GM19025 (cell line): ENCODE results near the gene EIF5A2.
"Not testable (repeated sequence)": the region's sequence is repeated elsewhere in the genome, so short reads cannot be mapped to it uniquely, and the experiment has no call there.

ENCODE experiments used
- ATAC-seq: cut with Tn5 transposase; IDR thresholded peaks from one replicate; pipeline ENCODE4 v1.9.1; 2021; ENCODE audit warnings: mild to moderate bottlenecking, low read depth, moderate library complexity; ENCODE audit not compliant: unreplicated experiment

Gene EIF5A2

DNA sequence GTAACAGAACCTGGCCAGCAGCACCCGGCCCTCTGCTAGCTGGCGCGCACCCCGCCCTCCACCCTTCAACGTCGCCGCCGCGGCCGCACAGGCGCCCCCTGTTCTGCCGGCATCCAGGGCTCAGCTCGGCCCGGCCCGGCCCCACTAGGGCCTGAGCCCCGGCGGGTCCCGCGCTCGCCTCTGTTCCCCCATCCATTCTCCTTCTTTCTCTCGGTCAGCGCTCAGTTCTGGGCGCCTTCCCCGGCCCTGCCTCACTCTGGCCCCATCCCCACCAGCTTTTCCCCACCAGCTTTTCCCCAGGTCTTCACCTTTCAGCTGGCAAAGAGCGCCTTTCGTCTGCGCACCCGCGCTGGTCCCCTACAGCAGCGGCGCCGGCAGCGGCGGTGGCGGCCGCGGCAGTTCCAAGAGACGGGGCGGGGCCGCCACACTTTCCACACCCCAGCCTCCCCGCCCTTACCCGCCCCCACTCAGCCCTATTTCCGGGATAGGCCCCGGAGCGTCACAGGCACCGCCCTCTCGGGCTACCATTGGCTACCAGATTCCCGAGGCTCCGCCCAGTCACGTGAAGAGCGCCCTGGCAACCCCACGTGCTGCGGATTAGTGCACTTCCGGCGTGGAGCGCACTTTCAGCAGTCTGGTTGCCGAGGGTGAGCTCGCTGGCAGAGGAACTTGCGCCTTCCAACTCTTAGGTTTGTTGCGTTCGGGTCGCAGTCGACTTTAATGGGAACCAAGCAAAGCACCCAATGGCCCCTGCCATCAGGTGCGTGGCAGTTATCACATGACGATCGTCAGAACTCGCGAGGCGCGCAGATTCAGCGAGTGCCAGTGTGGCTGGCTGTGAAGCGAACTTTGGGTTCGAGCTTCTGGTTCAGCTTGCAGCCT, at the start of gene EIF5A2:
EIF5A2 (minus strand) TSS at position 403 of the 882 bp plus-strand sequence. CDS start 831 bp downstream, outside the sequence.
- peak; percentile 92 for ATAC-seq

DNA sequence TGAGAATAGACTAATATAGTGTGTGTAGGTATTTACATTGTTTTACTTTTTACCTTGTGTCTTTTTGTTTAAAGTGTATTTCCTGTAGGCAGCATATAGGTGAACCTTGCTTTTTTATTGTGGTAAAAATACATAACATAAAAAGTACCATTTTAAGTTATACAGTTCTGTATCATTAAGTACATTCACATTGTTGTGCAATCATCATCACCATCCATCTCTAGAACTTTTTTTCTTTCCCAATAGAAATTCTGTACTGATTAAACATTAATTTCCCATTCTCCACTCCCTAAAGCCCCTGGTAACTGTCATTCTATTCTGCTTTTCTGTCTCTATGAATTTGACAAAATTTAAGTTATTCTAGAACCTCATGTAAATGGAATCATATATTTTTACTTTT, 48.2 kb upstream of the EIF5A2 start:
- no peak for ATAC-seq

DNA sequence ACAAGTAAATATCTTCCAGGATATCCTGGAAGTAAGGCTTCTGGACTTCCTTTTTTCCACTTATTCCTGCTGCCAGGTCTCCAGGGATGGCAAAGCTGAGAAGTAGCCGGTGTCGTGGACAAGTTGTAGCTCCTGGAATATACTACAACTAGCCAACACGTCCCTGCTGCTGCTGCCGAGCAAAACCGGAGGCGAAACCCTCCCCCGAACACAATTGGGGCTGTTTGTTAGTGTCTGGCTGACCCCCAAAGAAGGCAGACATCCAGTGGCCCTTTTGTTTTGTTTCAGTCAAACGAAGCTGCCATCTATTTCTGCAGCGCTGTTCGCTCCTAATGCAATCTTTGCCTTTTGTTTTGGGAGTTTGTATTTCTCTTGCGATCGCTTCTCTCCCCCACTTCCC, 45.3 kb upstream of the EIF5A2 start:
- no peak for ATAC-seq

DNA sequence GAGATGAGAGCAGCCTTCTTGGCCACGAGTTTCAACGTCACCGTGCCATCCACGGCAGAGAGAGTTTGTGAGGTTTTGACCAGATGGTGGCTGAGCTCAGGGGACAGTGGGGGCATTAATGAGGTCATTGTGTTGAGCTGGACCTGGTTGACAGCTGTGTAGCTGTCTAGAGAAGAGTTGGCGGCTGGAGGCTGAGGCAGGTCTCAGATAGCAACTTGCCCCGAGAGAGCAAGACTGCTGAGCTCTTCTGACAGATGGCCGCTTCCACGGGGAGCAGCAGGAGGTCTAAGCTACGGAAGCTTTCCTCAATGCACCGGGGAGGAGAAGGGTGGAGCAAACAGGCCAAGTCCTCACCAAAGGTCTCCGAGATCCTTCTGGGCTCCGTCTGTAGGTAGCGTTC, 44.8 kb upstream of the EIF5A2 start:
- ATAC-seq, result no peak

DNA sequence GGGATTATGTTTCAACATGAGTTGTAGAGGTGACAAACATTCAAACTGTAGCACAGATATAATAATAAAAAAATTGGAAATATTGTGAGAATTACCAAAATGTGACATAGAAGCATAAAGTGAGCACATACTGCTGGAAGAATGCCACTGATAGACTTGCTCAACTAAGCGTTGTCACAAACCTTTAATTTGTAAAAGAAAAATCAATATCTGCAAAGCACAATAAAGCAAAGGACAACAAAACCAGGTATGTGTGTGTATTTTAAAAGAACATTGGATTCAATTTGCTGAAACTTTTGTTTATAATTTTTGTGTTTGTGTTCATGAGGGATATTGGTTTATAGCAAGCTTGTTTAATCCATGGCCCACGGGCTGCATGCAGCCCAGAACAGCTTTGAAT, 40.8 kb upstream of the EIF5A2 start:
- ATAC-seq, result no peak

DNA sequence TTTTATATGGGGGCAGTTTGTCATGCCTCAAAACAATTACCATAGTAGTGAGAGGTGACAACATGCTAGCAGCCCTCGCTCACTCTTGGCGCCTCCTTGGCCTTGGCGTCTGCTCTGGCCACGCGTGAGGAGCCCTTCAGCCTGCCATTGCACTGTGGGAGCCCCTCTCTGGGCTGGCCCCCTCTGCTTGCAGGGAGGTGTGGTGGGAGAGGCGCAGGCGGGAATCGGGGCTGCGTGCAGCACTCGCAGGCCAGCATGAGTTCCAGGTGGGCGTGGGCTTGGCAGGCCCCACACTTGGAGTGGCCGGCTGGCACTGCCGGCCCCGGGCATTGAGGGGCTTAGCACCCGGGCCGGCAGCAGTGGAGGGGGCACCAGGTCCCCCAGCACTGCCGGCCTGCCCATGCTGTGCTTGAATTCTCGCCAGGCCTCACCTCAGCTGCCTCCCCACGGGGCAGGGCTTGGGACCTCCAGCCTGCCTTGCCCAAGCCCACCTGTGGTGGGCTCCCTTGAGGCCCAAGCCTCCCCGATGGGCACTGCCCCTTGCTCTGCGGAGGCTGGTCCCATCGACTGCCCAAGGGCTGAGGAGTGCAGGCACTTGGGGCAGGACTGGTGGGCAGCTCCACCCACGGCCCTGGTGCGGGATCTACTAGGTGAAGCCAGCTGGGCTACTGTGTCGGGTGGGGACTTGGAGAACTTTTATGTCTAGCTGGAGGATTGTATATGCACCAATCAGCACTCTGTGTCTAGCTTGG, 38.8 kb upstream of the EIF5A2 start:
- no peak for ATAC-seq

DNA sequence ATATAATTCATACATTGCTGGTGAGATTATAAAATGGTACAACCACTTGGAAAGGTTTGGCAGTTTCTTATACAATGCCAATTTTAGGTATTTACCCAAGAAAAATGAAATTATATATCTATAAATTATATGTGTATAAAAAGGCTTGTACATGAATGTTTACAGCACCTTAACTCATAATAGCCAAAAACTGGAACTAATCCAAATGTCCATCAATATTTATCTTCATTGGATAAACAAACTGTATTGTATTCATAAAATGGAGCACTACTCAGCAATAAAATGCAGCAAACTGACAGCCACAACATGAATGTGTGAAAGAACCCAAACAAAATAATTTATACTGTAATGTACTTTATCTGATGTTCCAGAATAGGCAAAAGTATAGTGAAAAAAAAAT, 33.6 kb upstream of the EIF5A2 start:
- ATAC-seq, result no peak

DNA sequence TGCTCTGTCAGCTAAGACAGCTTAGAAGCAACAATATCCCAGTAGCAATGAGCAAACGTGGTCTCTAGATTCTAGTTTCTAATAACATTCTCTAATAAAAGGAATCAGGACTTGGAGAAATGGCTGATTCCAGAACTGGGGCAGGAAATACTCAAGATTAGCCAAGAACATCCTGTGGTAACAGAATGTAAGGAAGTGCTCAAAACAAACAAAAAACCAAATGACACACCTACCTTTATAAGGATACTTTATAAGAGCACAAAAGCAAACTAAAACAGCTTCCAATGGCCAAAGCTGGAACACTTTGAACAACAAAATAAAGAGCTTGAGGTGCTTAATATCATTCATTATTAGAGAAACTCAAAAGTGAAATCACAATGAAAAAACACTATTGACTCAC, 33.1 kb upstream of the EIF5A2 start:
- ATAC-seq, result no peak

DNA sequence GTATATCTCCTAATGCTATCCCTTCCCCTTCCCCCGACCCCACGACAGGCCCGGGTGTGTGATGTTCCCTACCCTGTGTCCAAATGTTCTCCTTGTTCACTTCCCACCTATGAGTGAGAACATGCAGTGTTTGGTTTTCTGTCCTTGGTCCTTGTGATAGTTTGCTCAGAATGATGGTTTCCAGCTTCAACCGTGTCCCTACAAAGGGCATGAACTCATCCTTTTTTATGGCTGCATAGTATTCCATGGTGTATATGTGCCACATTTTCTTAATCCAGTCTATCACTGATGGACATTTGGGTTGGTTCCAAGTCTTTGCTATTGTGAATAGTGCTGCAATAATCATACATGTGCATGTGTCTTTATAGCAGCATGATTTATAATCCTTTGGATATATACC, 24.6 kb upstream of the EIF5A2 start:
- not testable (repeated sequence) for ATAC-seq

DNA sequence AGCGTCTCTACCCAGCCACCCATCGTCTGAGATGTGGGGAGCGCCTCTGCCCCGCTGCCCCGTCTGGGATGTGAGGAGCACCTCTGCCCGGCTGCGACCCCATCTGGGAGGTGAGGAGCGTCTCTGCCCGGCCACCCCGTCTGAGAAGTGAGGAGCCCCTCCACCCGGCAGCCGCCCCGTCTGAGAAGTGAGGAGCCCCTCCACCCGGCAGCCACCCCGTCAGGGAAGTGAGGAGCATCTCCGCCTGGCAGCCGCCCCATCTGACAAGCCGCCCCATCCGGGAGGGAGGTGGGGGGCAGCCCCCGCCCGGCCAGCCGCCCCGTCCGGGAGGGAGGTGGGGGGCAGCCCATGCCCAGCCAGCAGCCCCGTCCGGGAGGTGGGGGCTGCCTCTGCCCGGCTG, 15.1 kb upstream of the EIF5A2 start:
- ATAC-seq, result not testable (repeated sequence)

DNA sequence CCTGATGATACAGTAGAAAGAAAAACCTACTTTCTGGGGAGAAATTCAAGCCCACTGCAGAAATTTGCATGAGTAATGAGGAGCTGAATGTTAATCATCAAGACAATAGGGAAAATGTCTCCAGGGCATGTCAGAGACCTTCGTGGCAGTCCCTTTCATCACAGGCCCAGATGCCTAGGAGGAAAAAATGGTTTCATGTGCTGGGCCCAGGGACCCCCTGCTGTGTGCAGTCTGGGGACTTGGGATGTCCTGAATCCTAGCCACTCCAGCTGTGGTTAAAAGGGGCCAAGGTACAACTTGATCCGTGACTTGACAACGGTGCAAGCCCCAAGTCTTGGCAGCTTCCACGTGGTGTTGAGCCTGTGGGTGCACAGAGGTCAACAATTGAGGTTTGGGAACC, 10.3 kb upstream of the EIF5A2 start:
- no peak for ATAC-seq

DNA sequence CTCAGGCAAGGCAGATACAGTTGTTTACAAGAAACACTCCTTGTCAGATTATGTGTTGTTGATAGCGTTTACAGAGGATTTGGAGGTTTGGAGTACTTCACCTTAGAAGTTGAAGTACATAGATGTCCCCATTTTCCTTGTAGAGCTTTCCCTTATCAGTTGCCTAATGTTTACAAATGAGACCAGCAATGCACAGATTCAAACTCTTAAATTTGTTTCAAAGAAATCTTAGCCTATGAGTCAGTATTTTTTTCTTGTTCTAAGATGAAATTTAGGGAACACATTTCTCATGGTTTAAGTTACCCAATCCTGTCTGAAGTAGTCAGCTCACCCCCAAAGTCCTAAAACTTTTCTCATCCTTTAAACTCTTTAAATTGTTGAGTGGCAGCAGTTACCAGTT, 6.3 kb upstream of the EIF5A2 start:
- no peak for ATAC-seq

DNA sequence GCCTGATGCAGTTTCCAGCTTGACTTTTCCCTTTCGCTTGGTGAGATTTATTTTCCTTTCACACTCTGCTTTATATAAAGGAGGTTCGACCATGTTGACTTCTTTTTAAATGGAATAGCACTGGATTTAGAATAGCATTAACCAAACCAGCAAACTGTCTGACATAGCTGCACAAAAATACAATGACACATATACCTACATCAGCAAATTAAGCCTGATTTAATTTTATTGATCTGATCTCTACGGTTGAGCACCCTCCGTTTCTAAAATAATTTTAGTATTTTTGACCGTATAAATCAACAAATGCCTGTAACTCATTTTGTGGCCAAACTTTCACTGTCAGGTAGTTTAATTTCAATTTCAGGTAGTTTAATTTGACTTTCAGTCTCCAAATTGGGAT, 5.8 kb upstream of the EIF5A2 start:
- no peak for ATAC-seq

DNA sequence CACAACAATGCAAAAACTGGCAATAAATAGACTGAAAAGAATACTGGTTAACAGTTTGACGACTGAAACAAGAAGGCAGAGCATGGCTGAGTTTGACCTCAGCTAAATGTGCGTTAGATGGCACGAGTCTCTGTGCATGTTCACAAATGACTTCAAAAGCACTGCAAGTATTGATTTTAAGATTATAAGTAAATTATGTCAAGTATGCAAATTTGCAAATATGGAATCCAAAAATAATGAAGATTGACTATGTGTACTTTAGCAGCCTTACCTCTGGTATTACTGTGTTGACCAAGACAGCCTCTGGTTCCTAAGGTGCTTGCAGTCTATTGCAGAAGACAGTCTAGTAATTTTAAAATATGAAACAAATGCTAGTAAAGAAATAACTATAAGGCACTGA, 2.6 kb upstream of the EIF5A2 start:
- ATAC-seq, result no peak

DNA sequence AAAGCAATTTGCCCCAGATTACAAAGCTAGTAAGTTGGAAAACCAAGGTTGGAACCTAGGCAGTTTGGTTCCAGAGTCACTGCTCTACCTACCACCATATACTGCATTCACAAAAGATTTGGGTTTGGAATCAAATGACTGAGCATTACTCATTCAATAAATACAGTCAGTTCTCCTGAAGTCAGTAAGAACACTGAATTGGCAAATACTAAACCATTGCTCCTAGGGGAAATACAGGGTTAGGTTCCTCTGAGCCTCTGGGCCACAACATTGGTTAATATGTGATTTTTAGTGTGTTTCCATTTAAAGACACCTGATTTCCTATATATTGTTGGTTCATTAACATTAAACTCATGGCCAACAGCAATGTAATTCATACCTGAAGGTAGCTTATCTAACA, 2.1 kb upstream of the EIF5A2 start:
- no peak for ATAC-seq

DNA sequence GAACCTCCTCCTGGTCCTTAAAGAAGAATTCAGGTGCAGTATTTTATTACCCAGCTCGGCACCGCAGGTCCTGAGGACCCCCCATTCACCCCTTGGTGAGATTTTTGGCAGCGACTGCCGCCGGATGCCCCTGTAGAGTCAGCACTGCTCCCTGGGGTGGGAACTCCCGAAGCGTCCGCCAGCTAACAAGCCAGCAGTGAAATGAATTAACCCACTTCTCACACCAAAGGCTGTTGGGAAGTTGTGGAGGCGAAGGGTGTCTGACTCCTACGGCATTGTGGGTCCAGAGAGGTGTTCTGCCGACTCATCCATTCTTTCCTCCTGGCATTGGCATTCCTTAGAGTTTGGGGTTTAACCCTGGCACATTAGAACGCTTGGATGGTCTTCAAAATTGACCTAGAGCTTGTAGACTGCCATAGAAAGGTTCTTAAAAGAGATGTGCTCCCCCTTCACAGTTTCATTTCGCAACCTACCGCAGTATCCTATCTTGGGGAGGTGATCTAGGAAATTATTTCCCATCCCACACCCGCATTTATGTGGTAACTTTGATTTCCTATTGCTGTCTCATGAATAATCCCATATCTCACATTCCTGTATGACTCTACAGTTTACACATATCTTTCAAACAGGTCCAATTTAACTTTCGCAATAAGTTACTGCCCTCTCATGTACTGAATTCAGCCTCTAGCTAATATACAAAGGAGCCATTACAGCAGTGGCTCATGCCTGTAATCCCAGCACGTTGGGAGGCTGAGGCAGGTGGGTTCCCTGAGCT, 879 bp upstream of the EIF5A2 start:
- ATAC-seq, result no peak

DNA sequence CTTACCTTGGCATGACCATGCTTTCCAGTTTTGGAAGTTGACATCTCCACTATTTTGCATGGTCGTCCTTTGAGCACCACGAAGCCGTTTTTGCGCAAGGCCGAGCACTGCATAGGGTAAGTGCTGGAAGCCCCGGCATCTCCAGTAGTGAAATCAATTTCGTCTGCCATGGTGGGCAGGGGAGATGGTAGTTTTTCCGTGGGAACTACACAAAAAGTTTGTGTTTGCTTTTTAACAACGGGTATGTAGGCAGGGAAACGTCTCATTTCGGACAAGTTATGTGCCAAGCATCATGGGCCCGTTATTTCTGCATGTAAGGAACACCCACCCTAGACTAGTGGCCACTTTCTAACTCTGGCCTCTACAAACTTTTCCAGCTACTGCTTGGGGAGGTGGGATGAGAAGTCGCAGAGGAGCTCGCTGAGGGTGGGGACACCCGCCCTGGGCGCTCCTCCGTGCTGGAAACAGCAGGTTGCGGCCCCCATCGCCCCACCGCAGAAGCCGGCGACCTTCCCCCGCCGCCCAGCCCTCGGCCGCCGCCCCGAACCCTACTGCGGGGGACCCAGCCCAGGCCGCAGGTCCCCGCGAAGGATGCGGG, 701 bp downstream of the EIF5A2 start:
- no peak for ATAC-seq

DNA sequence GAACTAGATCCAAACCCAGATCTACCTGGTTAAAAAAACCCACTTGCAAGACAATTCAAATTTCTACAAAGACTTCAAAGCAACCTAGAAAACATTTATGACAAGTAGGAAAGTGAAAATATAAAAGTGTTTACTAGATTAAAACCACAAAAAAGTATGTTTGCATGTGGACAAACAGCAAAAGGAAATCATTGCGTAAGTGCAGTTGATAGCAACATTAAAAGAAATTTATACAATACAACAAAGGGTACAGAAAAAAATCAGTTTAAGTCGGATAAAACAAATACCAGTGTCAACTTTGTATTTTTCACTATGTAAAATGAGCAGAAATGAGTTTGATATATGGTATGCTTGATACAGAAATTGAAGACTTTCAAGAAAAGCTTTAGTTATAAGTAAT, 2.6 kb downstream of the EIF5A2 start:
- ATAC-seq, result no peak

DNA sequence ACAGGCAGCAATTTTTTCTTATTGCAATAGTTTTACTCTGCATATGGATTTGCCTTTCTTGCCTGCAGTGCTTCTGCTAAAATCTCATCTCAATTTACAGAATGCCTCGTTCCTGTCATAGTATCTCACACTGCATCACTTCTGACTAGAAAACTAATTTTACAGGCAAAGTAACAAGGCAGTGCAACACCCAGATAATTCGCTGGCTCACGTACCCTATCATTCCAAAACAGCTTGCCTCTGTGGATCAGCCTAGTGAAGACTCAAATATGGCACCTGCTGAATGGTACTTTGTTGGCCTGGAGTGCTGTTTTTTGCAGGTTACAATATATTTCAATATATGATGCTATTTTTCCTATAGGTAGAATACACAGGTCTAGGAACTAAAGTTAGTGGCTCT, 5.3 kb downstream of the EIF5A2 start:
- ATAC-seq, result no peak

DNA sequence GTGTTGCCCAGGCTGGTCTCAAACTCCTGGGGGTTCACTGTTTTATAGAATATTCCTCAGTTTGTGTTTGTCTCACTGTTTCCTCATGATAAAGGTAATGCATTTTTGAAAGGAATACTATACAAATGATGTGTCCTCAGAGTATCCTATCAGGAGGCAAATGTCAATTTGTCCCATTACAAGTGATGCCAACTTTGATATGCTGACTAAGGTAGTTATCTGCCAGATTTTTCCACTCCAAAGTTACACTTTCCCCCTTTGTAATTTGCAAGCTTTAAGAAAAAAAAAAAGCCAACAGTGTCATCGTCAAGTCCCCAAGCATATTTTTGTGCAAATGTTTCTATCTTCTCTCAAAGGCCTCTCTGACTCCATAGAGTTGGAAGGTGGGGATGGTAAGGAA, 9.0 kb downstream of the EIF5A2 start:
- ATAC-seq, result no peak

DNA sequence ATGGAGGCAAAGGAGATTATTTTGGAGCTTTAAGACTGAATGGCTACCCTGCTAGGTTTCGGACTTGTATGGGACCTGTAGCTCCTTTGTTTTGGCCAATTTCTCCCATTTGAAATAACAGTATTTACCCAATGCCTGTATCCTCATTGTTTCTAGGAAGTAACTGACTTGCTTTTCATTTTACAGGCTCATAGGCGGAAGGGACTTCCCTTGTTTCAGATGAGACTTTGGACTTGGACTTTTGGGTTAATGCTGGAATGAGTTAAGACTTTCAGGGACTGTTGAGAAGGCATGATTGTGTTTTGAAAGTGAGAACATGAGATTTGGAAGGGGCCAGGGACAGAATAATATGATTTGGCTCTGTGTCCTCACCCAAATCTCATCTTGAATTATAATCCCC, 10.5 kb downstream of the EIF5A2 start:
- no peak for ATAC-seq
